Left ventricle myocardium inferior (tissue), 1 donor: ENCODE results near the gene ABCG8. TPM values are rescaled to one million over a fixed set of nuclear protein-coding genes. Genes with fewer than 3 reads are reported as not detected.
"Not testable (repeated sequence)": the region's sequence is repeated elsewhere in the genome, so short reads cannot be mapped to it uniquely, and the experiment has no call there.

Experiments used
- DNase-seq: peaks from one replicate; pipeline ENCODE4 v3.0.0-alpha.2; 2020
- H3K27ac ChIP-seq: fragments of 200-600 bp; replicated peaks from 2 replicates; pipeline ENCODE4 v1.8.0; 2021
- H3K27me3 ChIP-seq: fragments of 200-600 bp; 2 replicates; pipeline ENCODE4 v1.8.0; 2021; ENCODE audit warnings: low read depth
- H3K36me3 ChIP-seq: fragments of 200-600 bp; 2 replicates; pipeline ENCODE4 v1.8.0; 2021
- H3K4me1 ChIP-seq: fragments of 200-600 bp; 2 replicates; pipeline ENCODE4 v1.8.0; 2021
- H3K4me3 ChIP-seq: fragments of 200-600 bp; 2 replicates; pipeline ENCODE4 v1.8.0; 2021; ENCODE audit warnings: mild to moderate bottlenecking, moderate library complexity
- H3K9me3 ChIP-seq: fragments of 200-600 bp; replicated peaks from 2 replicates; pipeline ENCODE4 v1.8.0; 2021
- intact Hi-C: fragments of 100-400 bp; cut with micrococcal nuclease; formaldehyde crosslinking; loops from one replicate; pipeline ENCODE4 v1.11.0; 2022
- total RNA-seq: library from RNA; stranded (reverse); fragmentation: NEBNext Ultra II Directional; extraction: Animal tissue kit (Norgen Biotek cat#: 25700); gene quantifications from one replicate; pipeline ENCODE4 v1.2.1, GENCODE V29; 2021
- TF ChIP-seq, protein P1 (sequence below): fragments of 200-600 bp; IDR thresholded peaks from 2 replicates; pipeline ENCODE4 v1.8.0; 2021; ENCODE audit warnings: antibody characterized with exemption, mild to moderate bottlenecking, borderline replicate concordance
- donor health status: DM: no; HTN: yes; CAD: no; lungs with severe emphysema.

ABCG8 gene
- total RNA-seq, 1 donor from 2014 or later, result not detected

DNA sequence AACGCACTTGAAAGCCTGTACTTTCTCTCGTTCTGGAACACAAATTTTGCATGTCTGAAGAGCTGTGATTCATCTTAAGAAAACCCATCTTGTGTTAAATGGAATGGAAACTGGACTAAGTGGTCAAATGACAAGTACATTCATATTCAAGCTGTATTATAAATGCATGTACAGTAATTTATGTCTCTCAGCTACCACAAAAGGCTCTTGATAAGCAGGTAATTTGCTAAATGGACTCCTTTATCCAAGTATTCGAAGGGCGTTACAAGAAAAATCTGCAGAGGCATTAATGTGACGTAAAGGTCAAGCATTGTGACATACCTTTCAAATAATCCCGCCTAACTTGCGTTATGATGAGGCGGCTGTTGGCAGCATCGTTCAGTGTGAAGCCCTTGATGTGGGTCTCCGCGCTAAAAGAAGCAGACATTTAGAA lies 66.6 kb downstream of the ABCG8 start:
- DNase-seq, result no peak
- Histone ChIP-seq H3K27ac (no peak overlapping the region), H3K9me3 (no peaks in the 10 kb centered on the region), H3K4me1 (no peaks in the 10 kb centered on the region), H3K27me3 (no peaks in the 10 kb centered on the region), H3K36me3 (peaks cover 58% of the 10 kb centered on the region), H3K4me3 (no peak overlapping the region)
- TF ChIP-seq, protein P1, sequence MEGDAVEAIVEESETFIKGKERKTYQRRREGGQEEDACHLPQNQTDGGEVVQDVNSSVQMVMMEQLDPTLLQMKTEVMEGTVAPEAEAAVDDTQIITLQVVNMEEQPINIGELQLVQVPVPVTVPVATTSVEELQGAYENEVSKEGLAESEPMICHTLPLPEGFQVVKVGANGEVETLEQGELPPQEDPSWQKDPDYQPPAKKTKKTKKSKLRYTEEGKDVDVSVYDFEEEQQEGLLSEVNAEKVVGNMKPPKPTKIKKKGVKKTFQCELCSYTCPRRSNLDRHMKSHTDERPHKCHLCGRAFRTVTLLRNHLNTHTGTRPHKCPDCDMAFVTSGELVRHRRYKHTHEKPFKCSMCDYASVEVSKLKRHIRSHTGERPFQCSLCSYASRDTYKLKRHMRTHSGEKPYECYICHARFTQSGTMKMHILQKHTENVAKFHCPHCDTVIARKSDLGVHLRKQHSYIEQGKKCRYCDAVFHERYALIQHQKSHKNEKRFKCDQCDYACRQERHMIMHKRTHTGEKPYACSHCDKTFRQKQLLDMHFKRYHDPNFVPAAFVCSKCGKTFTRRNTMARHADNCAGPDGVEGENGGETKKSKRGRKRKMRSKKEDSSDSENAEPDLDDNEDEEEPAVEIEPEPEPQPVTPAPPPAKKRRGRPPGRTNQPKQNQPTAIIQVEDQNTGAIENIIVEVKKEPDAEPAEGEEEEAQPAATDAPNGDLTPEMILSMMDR, result no peak
- intact Hi-C loops, result no loop called here

DNA sequence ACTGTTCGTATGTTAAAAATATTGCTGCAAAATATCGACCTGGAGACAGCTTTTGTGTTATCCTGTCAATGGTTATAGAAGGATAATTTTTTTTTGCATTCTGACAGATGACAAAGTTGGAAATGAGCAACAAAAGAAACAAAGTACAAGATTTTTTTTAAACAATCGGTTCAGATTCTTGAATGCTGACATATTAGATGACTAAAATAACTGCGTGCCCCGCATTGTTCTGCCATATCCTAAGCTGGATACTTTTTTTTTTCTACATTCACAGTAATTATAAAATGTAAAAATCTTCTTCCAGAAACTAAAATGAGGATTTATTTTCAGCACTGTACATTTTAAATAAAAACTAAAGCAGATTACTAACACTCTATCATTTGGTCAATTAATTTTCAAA lies 67.1 kb downstream of the ABCG8 start:
- TF ChIP-seq, protein P1, result no peak
- no peak for DNase-seq
- Histone ChIP-seq H3K4me1 (no peaks in the 10 kb centered on the region), H3K36me3 (peaks cover 56% of the 10 kb centered on the region), H3K4me3 (no peak overlapping the region), H3K27me3 (no peaks in the 10 kb centered on the region), H3K9me3 (no peaks in the 10 kb centered on the region), H3K27ac (no peak overlapping the region)
- intact Hi-C loops, result no loop called here

DNA sequence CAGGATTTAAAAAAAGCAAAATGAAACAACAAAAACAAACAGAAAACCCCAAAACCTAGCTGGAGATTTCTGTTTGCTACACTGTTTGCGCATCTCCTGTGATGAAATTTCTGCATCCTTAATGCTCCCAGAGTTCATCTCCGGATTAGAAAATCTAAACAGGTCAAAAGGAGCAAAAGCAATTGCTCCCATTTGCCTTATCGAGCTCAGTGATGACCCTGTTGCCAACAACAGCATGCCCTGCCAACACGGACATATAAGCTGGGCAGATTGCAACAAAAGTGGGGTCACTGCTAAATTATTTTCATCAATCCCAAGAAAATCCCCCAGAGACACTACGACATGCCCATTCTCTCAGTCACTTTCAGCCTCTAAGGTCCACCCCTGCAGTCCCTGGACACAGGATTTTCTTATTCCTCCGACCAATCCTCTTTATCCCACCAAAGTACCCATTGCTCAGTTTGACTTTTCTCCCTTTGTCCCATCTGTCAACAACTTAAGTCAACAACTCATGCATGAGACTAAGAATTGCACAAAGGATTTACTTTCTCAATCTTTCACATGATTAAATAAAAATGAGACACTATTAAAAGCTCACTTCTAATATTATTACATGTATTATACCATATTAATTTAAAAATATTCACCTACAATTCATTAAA lies 67.8 kb downstream of the ABCG8 start:
- Histone ChIP-seq H3K4me3 (no peak overlapping the region), H3K27ac (no peak overlapping the region), H3K36me3 (peaks cover 55% of the 10 kb centered on the region), H3K27me3 (no peaks in the 10 kb centered on the region), H3K9me3 (no peaks in the 10 kb centered on the region), H3K4me1 (no peaks in the 10 kb centered on the region)
- TF ChIP-seq, protein P1, result no peak
- no peak for DNase-seq
- intact Hi-C loops, result no loop called here

DNA sequence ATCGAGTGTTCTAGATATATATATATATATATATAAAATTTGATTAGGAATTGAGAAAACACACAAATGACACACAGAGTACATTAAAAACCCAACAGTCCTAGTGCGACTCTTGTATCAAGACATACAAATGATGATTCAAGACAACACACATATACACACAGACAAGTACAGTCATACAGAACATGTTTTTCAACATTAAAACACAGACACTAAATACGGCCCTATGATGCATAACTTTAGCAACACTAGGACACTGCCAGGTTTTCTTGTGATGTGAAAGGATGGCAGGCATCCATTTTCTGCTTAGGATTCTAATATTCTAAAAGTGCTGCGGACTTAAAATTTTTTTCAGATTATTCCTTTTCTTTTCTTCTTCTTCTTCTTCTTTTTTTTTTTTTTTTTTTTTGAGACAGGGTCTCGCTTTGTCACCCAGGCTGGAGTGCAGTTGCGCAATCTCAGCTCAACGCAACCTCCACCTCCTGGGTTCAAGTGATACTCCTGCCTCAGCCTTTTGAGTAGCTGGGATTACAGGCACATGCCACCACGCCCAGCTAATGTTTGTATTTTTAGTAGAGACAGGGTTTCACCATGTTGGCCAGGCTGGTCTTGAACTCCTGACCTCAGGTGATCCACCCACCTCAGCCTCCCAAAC lies 72.5 kb downstream of the ABCG8 start:
- H3K4me1 ChIP-seq, H3K9me3 ChIP-seq, H3K27ac ChIP-seq, H3K27me3 ChIP-seq, DNase-seq, H3K4me3 ChIP-seq, intact Hi-C loops: not testable (repeated sequence)
- H3K36me3 ChIP-seq, result peaks cover 65% of the 10 kb centered on the region

DNA sequence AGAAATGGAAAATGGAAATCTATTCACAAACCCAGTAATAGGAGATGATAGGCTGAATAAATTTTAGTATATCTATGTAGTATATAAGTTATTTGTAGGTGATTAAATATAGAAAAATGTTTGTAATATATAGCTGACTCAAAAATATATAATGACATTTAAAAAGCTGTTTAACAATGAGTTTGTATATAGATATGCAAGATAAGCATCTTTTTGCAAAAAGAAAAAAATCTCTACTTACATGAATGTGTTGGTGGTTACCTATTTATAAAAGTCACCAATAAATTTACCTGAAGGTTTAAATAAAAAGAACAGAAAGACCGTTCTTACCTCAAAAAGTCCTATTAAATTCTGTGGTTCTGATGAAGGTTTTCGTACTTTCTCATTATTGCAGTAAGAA lies 85.7 kb downstream of the ABCG8 start:
- Histone ChIP-seq H3K4me1 (no peaks in the 10 kb centered on the region), H3K36me3 (peaks cover 49% of the 10 kb centered on the region), H3K4me3 (no peak overlapping the region), H3K27ac (no peak overlapping the region), H3K9me3 (no peaks in the 10 kb centered on the region), H3K27me3 (no peaks in the 10 kb centered on the region)
- TF ChIP-seq, protein P1, result no peak
- DNase-seq, result no peak
- intact Hi-C loops, result no loop called here

DNA sequence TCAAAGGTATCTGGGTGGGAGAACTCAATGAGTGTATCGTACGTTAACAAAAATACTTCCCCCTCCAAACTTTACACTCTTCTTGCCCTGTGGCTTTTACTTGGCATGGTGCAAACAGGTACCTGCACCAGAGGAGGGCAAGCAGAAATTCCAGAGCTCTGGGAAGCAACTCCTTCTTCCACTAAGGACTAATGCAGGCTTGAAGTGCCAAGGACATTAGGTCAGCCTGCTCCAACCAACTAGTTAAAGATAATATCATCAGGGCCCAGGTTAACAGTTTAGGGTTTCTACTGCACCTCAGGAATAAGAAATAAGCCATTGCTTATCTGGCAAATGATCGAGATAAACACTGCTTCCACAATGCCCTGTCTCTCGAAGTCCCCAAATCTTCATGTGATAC lies 86.7 kb downstream of the ABCG8 start:
- Histone ChIP-seq H3K36me3 (peaks cover 49% of the 10 kb centered on the region), H3K9me3 (no peaks in the 10 kb centered on the region), H3K4me1 (no peaks in the 10 kb centered on the region), H3K27ac (no peak overlapping the region), H3K4me3 (no peak overlapping the region), H3K27me3 (no peaks in the 10 kb centered on the region)
- intact Hi-C loops, result no loop called here
- TF ChIP-seq, protein P1, result no peak
- no peak for DNase-seq
